H9 (cell line): Measurements from ENCODE around the gene TMEM178B. TPM values are rescaled to one million over a fixed set of nuclear protein-coding genes. Genes with fewer than 3 reads are reported as not detected.

Source experiments
- DNase-seq: peaks from one replicate; pipeline ENCODE4 v3.0.0-alpha.2; 2017
- H2AFZ ChIP-seq: one replicate; pipeline ENCODE4 v1.6.1; 2013; ENCODE audit warnings: mild to moderate bottlenecking, low read length, control low read depth, moderate library complexity
- H2AK5ac ChIP-seq: 2 replicates; pipeline ENCODE4 v1.6.1; 2013; ENCODE audit warnings: low read length, control low read depth, mixed read lengths; ENCODE audit not compliant: insufficient read length
- H2BK120ac ChIP-seq: one replicate; pipeline ENCODE4 v1.6.1; 2013; ENCODE audit warnings: low read depth, mild to moderate bottlenecking, low read length, control low read depth, inconsistent platforms; ENCODE audit not compliant: poor library complexity, severe bottlenecking
- H2BK12ac ChIP-seq: 2 replicates; pipeline ENCODE4 v1.6.1; 2013; ENCODE audit warnings: low read length, control low read depth, mixed read lengths, low read depth; ENCODE audit not compliant: insufficient read length
- H2BK15ac ChIP-seq: 2 replicates; pipeline ENCODE4 v1.6.1; 2013; ENCODE audit warnings: low read depth, low read length, control low read depth
- H2BK20ac ChIP-seq: one replicate; pipeline ENCODE4 v1.6.1; 2013; ENCODE audit warnings: low read depth, mild to moderate bottlenecking, low read length, control low read depth, inconsistent platforms; ENCODE audit not compliant: poor library complexity, severe bottlenecking
- H2BK5ac ChIP-seq: 2 replicates; pipeline ENCODE4 v1.6.1; 2013; ENCODE audit warnings: low read length, control low read depth, mixed read lengths; ENCODE audit not compliant: insufficient read length
- H3K14ac ChIP-seq: 2 replicates; pipeline ENCODE4 v1.6.1; 2013; ENCODE audit warnings: low read length, control low read depth; ENCODE audit not compliant: insufficient read depth
- H3K18ac ChIP-seq: 2 replicates; pipeline ENCODE4 v1.6.1; 2013; ENCODE audit warnings: low read depth, mild to moderate bottlenecking, mixed read lengths, low read length, control low read depth; ENCODE audit not compliant: insufficient read length
- H3K23ac ChIP-seq: 2 replicates; pipeline ENCODE4 v1.6.1; 2013; ENCODE audit warnings: low read length, control low read depth, mixed read lengths, low read depth; ENCODE audit not compliant: insufficient read length
- H3K23me2 ChIP-seq: 2 replicates; pipeline ENCODE4 v1.6.1; 2013; ENCODE audit warnings: low read depth, mild to moderate bottlenecking, mixed read lengths, low read length, control low read depth; ENCODE audit not compliant: insufficient read length, poor library complexity, severe bottlenecking
- H3K27ac ChIP-seq: 2 replicates; pipeline ENCODE4 v1.5.1; 2013; ENCODE audit warnings: low read length, control low read depth, mixed read lengths, low read depth; ENCODE audit not compliant: insufficient read length
- H3K27me3 ChIP-seq: 2 replicates; pipeline ENCODE4 v1.6.1; 2013; ENCODE audit warnings: low read length, control low read depth, inconsistent platforms; ENCODE audit not compliant: insufficient read depth
- H3K4ac ChIP-seq: 2 replicates; pipeline ENCODE4 v1.6.1; 2013; ENCODE audit warnings: low read depth, mild to moderate bottlenecking, control low read depth, inconsistent platforms, low read length, moderate library complexity
- H3K4me1 ChIP-seq: 2 replicates; pipeline ENCODE4 v1.6.1; 2013; ENCODE audit warnings: low read length, control low read depth, inconsistent platforms; ENCODE audit not compliant: insufficient read depth
- H3K4me2 ChIP-seq: 2 replicates; pipeline ENCODE4 v1.6.1; 2013; ENCODE audit warnings: low read length, control low read depth, mixed read lengths; ENCODE audit not compliant: insufficient read length, insufficient read depth
- H3K56ac ChIP-seq: 2 replicates; pipeline ENCODE4 v1.6.1; 2013; ENCODE audit warnings: low read depth, mild to moderate bottlenecking, mixed read lengths, low read length, control low read depth; ENCODE audit not compliant: insufficient read length
- H3K79me1 ChIP-seq: 2 replicates; pipeline ENCODE4 v1.6.1; 2013; ENCODE audit warnings: low read depth, mild to moderate bottlenecking, moderate library complexity, low read length, control low read depth, inconsistent platforms; ENCODE audit not compliant: insufficient read depth, poor library complexity, severe bottlenecking
- H3K79me2 ChIP-seq: 2 replicates; pipeline ENCODE4 v1.6.1; 2013; ENCODE audit warnings: low read length, control low read depth, inconsistent platforms; ENCODE audit not compliant: insufficient read depth
- H3K9ac ChIP-seq: 2 replicates; pipeline ENCODE4 v1.6.1; 2013; ENCODE audit warnings: low read length, control low read depth, mixed read lengths; ENCODE audit not compliant: insufficient read length; ENCODE audit errors: extremely low read depth
- H3K9me3 ChIP-seq: one replicate; pipeline ENCODE4 v1.6.1; 2013; ENCODE audit warnings: low read depth, low read length, inconsistent platforms; ENCODE audit not compliant: control insufficient read depth
- H3T11ph ChIP-seq: one replicate; pipeline ENCODE4 v1.6.1; 2013; ENCODE audit warnings: mild to moderate bottlenecking, low read length, control low read depth, inconsistent platforms
- H4K20me1 ChIP-seq: one replicate; pipeline ENCODE4 v1.6.1; 2013; ENCODE audit not compliant: control insufficient read depth, insufficient read length, insufficient read depth
- H4K5ac ChIP-seq: 2 replicates; pipeline ENCODE4 v1.6.1; 2013; ENCODE audit warnings: low read depth, mild to moderate bottlenecking, mixed read lengths, low read length, control low read depth; ENCODE audit not compliant: insufficient read length
- H4K8ac ChIP-seq: replicated peaks from 2 replicates; pipeline ENCODE4 v1.6.1; 2013; ENCODE audit warnings: low read length, control low read depth, mixed read lengths, low read depth; ENCODE audit not compliant: insufficient read length
- H4K91ac ChIP-seq: 2 replicates; pipeline ENCODE4 v1.6.1; 2013; ENCODE audit warnings: low read depth, mild to moderate bottlenecking, moderate library complexity, mixed read lengths, low read length, control low read depth; ENCODE audit not compliant: insufficient read length
- H3K27ac Mint-ChIP-seq, 3 experiments: 2 replicates in 2 of 3; 3 replicates in 1 of 3; pipeline ENCODE4 v1.8.0; 2020 to 2021; ENCODE audit warnings: mixed read lengths in 3 of 3, mild to moderate bottlenecking in 1 of 3, moderate library complexity in 1 of 3
- H3K27me3 Mint-ChIP-seq: 2 replicates; pipeline ENCODE4 v1.8.0; 2021; ENCODE audit warnings: low read depth, mild to moderate bottlenecking, moderate library complexity, mixed read lengths
- H3K36me3 Mint-ChIP-seq, 3 experiments: 2 replicates in 2 of 3; 3 replicates in 1 of 3; pipeline ENCODE4 v1.8.0; 2020 to 2021; ENCODE audit warnings: low read depth in 3 of 3, mixed read lengths in 3 of 3; ENCODE audit not compliant: insufficient read depth in 1 of 3
- H3K4me1 Mint-ChIP-seq, 2 experiments: 2 replicates each; pipeline ENCODE4 v1.8.0; 2020; ENCODE audit warnings: mixed read lengths in 2 of 2
- H3K4me3 Mint-ChIP-seq, 2 experiments: 2 replicates in 1 of 2; 3 replicates in 1 of 2; pipeline ENCODE4 v1.8.0; 2020 to 2021; ENCODE audit warnings: mild to moderate bottlenecking in 2 of 2, mixed read lengths in 2 of 2, moderate library complexity in 1 of 2
- H3K9me3 Mint-ChIP-seq, 2 experiments: 2 replicates in 1 of 2; 3 replicates in 1 of 2; pipeline ENCODE4 v1.8.0; 2020; ENCODE audit warnings: mild to moderate bottlenecking in 2 of 2, mixed read lengths in 2 of 2, moderate library complexity in 1 of 2
- WGBS: extraction: QIAGEN DNeasy Blood & Tissue Kit; methylation state at CpG from one replicate; pipeline ENCODE4 v1.1.7; 2013; ENCODE audit warnings: missing lambda C conversion rate, low lambda C conversion rate, mixed read lengths; ENCODE audit not compliant: insufficient read length; ENCODE audit errors: extremely low coverage; 5-methylcytosine and 5-hydroxymethylcytosine counted together
- total RNA-seq: library from RNA; stranded (reverse); gene quantifications from 2 replicates; pipeline ENCODE4 v1.2.1, GENCODE V29; 2021
- TF ChIP-seq, protein P1 (sequence below): fragments of 200-600 bp; sonication (generic); conservative IDR thresholded peaks from 3 replicates; pipeline ENCODE4 v1.8.0; 2021; ENCODE audit warnings: antibody characterized with exemption, mild to moderate bottlenecking

The TMEM178B gene
- total RNA-seq, 1 experiment from 2014 or later: 11.3 TPM

- Histone ChIP-seq H4K91ac (no peak overlapping the region), H2AFZ (no peak overlapping the region), H3K56ac (no peak overlapping the region), H4K20me1 (no peaks in the 10 kb centered on the region), H2BK15ac (no peak overlapping the region), H3K4ac (no peak overlapping the region), H3K27me3 (no peaks in the 10 kb centered on the region), H4K5ac (no peak overlapping the region), H3K4me1 (no peaks in the 10 kb centered on the region), H3K9ac (no peak overlapping the region), H3K79me2 (no peaks in the 10 kb centered on the region), H3K18ac (no peak overlapping the region), H3K23me2 (no peaks in the 10 kb centered on the region), H3K14ac (no peak overlapping the region), H2BK20ac (no peak overlapping the region), H3K4me2 (no peak overlapping the region), H2BK12ac (no peak overlapping the region), H2BK5ac (no peak overlapping the region), H2AK5ac (no peak overlapping the region), H4K8ac (no peak overlapping the region), H2BK120ac (no peak overlapping the region), H3K9me3 (no peaks in the 10 kb centered on the region), H3K27ac (no peak overlapping the region), H3K23ac (no peak overlapping the region), H3T11ph (no peak overlapping the region), H3K79me1 (no peaks in the 10 kb centered on the region)
- TF ChIP-seq, protein P1, sequence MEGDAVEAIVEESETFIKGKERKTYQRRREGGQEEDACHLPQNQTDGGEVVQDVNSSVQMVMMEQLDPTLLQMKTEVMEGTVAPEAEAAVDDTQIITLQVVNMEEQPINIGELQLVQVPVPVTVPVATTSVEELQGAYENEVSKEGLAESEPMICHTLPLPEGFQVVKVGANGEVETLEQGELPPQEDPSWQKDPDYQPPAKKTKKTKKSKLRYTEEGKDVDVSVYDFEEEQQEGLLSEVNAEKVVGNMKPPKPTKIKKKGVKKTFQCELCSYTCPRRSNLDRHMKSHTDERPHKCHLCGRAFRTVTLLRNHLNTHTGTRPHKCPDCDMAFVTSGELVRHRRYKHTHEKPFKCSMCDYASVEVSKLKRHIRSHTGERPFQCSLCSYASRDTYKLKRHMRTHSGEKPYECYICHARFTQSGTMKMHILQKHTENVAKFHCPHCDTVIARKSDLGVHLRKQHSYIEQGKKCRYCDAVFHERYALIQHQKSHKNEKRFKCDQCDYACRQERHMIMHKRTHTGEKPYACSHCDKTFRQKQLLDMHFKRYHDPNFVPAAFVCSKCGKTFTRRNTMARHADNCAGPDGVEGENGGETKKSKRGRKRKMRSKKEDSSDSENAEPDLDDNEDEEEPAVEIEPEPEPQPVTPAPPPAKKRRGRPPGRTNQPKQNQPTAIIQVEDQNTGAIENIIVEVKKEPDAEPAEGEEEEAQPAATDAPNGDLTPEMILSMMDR: peak; percentile 54; the same call in 2 of the 3 replicates
- no CpG with 5 or more reads among the region's 2 CpGs for WGBS
- DNase-seq: no peak
- H3K36me3 Mint-ChIP-seq: no peaks in the 10 kb centered on the region
- no peaks in the 10 kb centered on the region for H3K27me3 Mint-ChIP-seq
- no peaks in the 10 kb centered on the region for H3K4me1 Mint-ChIP-seq
- no peaks in the 10 kb centered on the region for H3K9me3 Mint-ChIP-seq
- H3K27ac Mint-ChIP-seq: no peak overlapping the region
- H3K4me3 Mint-ChIP-seq: no peak overlapping the region
Observed at GRCh38 chr7:141272417-141272816, 198.6 kb downstream of the TMEM178B start.
